ENCODE results near the gene SMIM28. TPM values are rescaled to one million over a fixed set of nuclear protein-coding genes. Genes with fewer than 3 reads are reported as not detected.

The SMIM28 gene
- total RNA-seq, 4 donors from 2014 or later, result not detected

- TF ChIP-seq CTCF (IDR thresholded peaks at IDR 0.05; ENCODE audit: low read depth), result no peak
Observed at GRCh38 chr6:138418118-138418742, 40.5 kb downstream of the SMIM28 start.

GRCh38 chr6:138419766-138420165 lies 42.1 kb downstream of the SMIM28 start:
- TF ChIP-seq CTCF (IDR thresholded peaks at IDR 0.05; ENCODE audit: low read depth), result no peak

- TF ChIP-seq CTCF (IDR thresholded peaks at IDR 0.05; ENCODE audit: low read depth), result no peak
Observed at GRCh38 chr6:138420356-138420755, 42.7 kb downstream of the SMIM28 start.

- no peak for TF ChIP-seq CTCF (IDR thresholded peaks at IDR 0.05; ENCODE audit: low read depth)
Observed at GRCh38 chr6:138421089-138421488, 43.4 kb downstream of the SMIM28 start.

GRCh38 chr6:138421608-138422007 lies 43.9 kb downstream of the SMIM28 start:
- TF ChIP-seq CTCF (IDR thresholded peaks at IDR 0.05; ENCODE audit: low read depth), result no peak

GRCh38 chr6:138422861-138423260 lies 45.2 kb downstream of the SMIM28 start:
- no peak for TF ChIP-seq CTCF (IDR thresholded peaks at IDR 0.05; ENCODE audit: low read depth)

GRCh38 chr6:138424004-138424904 lies 46.5 kb downstream of the SMIM28 start:
- TF ChIP-seq CTCF (IDR thresholded peaks at IDR 0.05; ENCODE audit: low read depth), result no peak

Measured in subcutaneous adipose tissue (tissue), 4 donors.